ENCODE data around the gene ZNF175. TPM values are rescaled to one million over a fixed set of nuclear protein-coding genes. Genes with fewer than 3 reads are reported as not detected.

The ZNF175 gene
- total RNA-seq, 1 donor from 2014 or later, result 7.8 TPM

- intact Hi-C loops (cut with DNase I), result no loop called here
- no peak for DNase-seq (ENCODE audit: low spot score)
Observed at GRCh38 chr19:51548891-51549305, 22.2 kb upstream of the ZNF175 start.

GRCh38 chr19:51549533-51550324, 21.4 kb upstream of the ZNF175 start:
- intact Hi-C loops (cut with DNase I), result no loop called here
- DNase-seq (ENCODE audit: low spot score), result no peak

DNA sequence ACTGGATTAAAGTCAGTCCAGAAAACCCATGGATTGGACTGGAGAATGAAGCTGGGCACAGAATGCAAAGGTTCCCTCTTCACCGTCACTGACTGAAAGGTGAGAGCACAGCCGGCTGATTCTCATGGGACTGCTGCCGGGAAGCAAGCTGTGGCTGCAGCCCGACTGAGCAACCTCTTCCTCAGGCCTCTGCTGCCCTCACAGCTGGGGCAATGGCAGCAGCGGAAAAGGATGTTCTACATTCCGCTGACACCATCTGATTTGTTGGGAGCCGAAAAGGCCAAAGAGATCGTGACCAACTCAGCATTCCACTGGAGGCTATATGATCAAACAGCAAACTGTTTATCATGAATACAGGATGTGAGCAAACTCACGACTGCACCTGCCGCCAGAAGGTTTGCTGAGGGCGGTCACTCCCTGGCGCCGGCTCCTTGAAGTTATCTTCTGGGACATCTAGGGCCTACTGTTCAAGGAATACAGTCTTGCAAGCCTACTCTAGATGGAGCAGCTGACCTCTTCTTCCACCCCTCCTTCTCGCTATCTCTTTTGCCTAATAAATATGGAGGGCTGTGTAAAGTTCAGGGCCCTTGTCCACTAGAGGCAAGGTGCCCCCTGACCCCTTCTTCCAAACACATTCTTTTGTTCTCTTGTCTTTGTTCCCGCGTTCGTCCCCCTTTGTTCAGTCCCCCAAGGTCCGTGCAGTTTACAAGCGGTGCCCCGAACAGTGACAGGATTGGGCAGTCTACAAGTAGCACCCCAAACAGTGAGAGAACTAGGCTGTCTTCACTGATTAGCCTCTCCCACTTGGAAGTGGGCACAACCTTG, 20.0 kb upstream of the ZNF175 start:
- DNase-seq (ENCODE audit: low spot score), result no peak
- intact Hi-C loops (cut with DNase I), result no loop called here

DNA sequence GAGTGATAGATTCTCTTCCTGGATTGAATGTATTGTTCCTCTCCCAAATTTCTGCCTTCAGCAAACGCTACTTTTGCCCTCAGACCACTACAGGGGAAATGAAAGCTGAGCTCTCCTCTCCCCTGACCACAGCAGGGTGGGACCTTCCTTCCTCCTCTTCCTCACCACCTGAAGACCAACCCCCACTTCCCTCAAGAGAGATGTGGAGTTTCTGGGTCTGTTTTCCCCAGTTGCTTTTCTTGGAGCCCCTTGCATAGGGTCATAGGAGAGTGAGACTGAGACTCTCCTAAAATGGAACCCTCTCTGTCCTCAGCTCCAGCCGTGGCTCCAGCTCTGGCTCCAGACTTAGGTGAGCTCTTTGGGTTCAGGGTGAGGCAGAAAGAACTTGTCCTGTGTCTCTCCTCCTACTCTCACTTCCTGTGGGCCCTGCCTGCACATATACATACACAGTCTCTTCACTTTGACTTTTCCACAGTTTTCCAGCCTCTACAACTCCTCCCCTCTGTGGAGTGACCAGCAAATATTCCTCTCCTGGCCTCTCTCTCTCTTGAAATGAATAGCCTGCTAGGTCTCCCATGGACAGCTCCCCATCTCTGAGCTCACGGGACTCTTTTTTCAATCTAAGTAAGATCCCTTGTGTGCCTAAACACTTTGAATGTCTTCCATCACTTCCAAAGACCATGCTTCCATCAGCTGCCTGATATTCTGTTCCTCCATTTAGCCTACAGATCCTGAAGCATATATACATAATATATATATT, 19.2 kb upstream of the ZNF175 start:
- intact Hi-C loops (cut with DNase I), result no loop called here
- no peak for DNase-seq (ENCODE audit: low spot score)

GRCh38 chr19:51552608-51552995, 18.5 kb upstream of the ZNF175 start:
- no peak for DNase-seq (ENCODE audit: low spot score)
- intact Hi-C loops (cut with DNase I), result no loop called here

- intact Hi-C loops (cut with DNase I), result no loop called here
- no peak for DNase-seq (ENCODE audit: low spot score)
Observed at GRCh38 chr19:51552996-51553725, 17.9 kb upstream of the ZNF175 start.

GRCh38 chr19:51559240-51559639, 11.8 kb upstream of the ZNF175 start:
- intact Hi-C loops (cut with DNase I), result no loop called here
- no peak for DNase-seq (ENCODE audit: low spot score)

DNA sequence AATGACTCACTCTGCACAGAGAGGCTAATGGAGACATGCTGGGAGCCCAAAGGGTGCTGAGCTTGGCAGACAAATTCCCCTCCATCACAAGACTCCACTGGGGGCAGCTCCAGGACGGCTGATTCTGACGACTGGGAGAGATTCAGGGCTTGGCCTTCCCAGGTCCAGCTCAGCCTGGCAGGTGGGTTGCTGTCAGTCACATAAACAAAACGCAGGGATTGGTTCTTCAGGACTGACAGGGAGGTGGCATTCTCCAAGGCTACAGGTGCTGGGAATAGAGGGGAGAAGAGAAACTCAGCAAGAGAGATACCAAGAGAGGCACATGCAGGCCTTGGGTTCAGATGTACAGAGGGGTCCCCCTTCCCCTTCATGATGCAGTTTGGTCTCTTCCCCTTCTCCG, 10.7 kb upstream of the ZNF175 start:
- intact Hi-C loops (cut with DNase I), result no loop called here
- no peak for DNase-seq (ENCODE audit: low spot score)

GRCh38 chr19:51564791-51565190, 6.3 kb upstream of the ZNF175 start:
- DNase-seq (ENCODE audit: low spot score), result no peak
- intact Hi-C loops (cut with DNase I), result no loop called here

DNA sequence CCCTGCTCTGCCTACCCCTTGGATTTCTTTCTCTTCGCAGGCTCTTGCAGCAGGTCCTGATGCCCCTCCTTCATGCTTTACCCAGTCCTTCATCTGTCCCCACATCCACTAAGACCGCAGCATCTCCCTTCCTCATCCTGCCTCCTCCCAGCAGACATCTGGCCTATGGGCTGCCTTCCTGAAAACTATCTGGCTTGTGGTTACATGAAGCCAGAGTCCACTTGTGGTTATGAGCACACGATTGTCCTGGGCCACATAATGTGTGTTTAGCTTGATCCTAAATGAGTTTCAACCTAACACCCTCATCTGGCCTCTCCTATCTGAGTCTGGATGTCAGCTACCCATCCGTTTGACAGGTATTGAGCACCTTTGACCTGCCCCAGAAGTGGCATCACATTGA, 5.5 kb upstream of the ZNF175 start:
- intact Hi-C loops (cut with DNase I), result no loop called here
- no peak for DNase-seq (ENCODE audit: low spot score)

DNA sequence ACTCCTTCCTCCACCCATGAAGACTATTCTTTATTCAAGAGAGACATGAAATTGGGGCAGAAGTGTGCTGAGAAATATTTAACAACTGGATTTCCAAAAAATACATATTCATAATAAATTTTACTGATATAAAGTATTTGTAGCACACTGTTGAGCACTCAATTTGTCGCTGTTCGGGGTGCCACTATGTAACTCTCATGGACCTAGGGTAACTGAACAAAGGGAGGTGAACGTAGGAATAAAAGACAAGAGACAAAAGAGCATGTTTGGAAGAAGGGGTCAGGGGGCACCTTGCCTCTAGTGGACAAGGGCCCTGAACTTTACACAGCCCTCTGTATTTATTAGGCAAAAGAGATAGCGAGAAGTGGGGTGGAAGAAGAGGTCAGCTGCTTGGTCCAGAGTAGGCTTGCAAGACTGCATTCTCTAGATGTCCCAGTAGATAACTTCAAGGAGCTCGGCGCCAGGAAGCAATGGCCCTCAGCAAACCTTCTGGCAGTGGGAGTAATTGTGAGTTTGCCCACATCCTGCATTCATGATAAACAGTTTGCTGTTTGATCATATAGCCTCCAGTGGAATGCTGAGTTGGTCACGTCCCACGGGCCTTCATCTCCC, 4.5 kb upstream of the ZNF175 start:
- intact Hi-C loops (cut with DNase I), result no loop called here
- no peak for DNase-seq (ENCODE audit: low spot score)

DNA sequence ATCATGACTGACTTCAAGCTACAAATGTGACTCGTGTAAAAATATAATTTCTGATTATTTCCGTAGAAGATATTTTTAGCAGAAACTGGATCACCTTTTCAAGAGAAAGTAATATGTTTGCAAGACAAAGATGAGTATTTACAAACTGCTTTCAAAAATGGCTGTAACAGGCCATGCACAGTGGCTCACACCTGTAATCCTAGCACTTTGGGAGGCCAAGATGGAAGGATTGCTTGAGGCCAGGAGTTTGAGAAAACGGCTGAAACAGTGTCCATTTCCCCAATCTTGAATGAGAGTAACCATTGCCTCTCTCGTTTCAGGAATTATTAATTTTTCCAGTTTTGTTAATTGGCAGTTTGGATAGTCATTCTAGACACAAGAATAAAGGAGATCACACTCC, 3.5 kb upstream of the ZNF175 start:
- no peak for DNase-seq (ENCODE audit: low spot score)
- intact Hi-C loops (cut with DNase I), result no loop called here

- intact Hi-C loops (cut with DNase I), result no loop called here
- DNase-seq (ENCODE audit: low spot score), result no peak
Observed at GRCh38 chr19:51568456-51568855, 2.6 kb upstream of the ZNF175 start.

DNA sequence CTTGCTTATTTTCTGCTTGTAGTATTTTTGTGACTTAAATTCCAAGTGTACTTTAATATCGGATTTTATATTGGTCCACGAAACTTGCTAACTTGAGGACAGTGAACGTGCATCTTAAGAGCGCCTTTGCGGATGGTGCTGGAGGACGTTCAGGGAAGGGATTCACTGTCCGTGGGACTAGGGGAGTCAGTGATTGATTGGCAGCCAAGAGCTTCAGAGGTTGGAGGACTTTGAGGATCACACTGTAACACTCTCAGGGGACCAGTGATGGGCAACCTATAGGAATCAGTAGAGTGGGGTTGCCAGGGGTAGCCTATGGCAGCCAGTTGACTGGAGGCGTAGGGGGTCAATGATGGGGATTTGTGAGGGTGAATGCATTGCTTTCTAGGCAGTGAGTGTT, 516 bp downstream of the ZNF175 start:
- DNase-seq (ENCODE audit: low spot score), result no peak
- intact Hi-C loops (cut with DNase I), result loop anchor here (1.0 kb wide), 1 partner anchor 23 kb away; no protein-coding TSS in a partner anchor

- intact Hi-C loops (cut with DNase I), result no loop called here
- no peak for DNase-seq (ENCODE audit: low spot score)
Observed at GRCh38 chr19:51572410-51572809, 1.3 kb downstream of the ZNF175 start.

- intact Hi-C loops (cut with DNase I), result no loop called here
- DNase-seq (ENCODE audit: low spot score), result no peak
Observed at GRCh38 chr19:51572908-51573307, 1.8 kb downstream of the ZNF175 start.

DNA sequence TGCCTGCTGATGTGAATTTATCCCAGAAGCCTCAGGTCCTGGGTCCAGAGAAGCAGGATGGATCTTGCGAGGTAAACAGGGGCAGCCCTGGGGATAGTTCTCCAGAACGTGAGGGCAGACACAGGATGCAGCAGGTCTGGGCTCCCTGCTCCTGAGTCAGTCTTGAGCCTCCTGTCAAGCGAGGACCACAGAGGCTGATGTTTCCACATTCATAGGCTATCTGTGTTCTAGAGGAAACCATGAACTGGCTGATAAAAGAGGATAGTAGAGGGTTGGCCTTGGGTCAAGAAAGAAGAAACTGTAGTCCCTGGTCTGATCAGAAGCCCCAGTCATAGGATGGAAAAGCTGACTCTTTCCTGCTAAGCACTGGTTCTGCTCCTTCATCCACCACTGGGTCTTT, 2.2 kb downstream of the ZNF175 start:
- intact Hi-C loops (cut with DNase I), result no loop called here
- no peak for DNase-seq (ENCODE audit: low spot score)

- intact Hi-C loops (cut with DNase I), result no loop called here
Observed at GRCh38 chr19:51576850-51577249, 5.8 kb downstream of the ZNF175 start.

GRCh38 chr19:51586103-51586728, 15.1 kb downstream of the ZNF175 start:
- no peak for DNase-seq (ENCODE audit: low spot score)
- intact Hi-C loops (cut with DNase I), result no loop called here

More at GRCh38 chr19:51576850-51577249, 5.8 kb downstream of the ZNF175 start:
- no peak for DNase-seq (ENCODE audit: low spot score)

Data from cardiac septum (tissue), 1 donor.